Islet precursor cell (in vitro differentiated cells): Measurements from ENCODE around the gene CREB5.

Source experiments
- DNase-seq: peaks from one replicate; pipeline ENCODE4 v3.0.0-alpha.2; 2018

CREB5 gene

DNA sequence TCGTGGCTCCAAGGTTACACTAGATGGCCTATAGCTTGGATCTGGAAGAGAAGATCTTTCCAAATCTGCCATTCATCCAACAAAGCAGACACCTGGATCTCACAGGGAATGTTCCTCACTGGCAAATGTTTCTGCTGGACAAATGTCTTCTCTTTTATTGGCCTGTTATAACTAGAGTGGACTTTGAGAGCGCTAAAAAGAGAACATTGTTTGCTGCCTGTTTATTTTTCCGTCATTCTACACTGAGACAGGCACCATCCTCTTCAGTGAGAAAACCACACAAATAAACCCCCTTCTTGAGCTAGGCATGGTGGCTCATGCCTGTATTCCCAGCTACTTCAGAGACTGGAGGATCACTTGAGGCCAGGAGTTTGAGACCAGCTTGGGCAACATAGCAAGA, 206.9 kb downstream of the CREB5 start:
- DNase-seq = no peak

DNA sequence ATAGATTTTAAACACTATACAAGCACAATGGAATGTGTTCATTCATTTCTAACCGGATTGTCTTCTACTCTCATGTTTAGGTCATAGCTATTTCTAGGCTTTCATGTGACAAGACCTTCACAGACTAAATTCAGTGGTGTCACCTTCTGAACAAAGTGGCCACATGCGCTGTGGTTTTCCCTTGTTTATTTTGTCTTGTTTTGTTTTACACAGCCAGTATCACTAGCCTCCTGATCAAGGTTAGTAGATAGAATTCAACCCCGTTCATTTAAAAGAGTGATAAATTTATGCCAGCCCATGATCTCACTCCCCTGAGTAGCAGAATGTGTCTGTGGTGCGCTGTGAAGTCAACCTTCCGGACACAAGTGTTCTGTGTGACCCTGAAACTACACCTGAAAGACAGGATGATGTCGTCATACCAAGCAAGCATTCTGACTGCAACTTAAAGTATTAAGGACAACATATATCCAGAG, 209.1 kb downstream of the CREB5 start:
- DNase-seq = no peak

DNA sequence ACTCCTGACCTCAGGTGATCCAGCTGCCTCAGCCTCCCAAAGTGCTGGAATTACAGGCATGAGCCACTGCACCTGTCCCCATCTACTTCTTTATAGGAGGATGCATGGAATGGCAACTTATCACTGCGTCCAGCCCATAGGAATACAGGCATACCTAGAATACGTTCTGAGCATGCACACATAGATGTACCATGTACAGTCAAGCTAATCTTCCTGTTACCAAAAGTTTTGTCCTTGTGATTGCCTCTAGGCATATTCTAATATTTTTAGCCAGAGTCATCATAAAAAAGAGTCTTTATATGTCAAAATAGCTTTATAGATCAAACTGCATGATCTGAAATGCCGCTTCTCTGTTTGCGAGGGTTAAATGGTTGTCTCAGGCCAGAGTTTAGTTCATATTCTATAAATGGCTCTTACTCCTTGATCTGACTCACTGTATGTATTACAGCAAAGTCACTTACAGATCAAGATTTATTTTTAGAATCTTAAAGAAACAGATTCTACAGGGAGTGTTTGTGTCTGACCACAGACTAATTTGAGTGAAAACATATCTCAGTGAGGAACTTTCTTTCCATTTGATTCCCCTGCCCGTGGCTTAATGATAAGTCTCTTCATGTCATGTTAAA, 210.9 kb downstream of the CREB5 start:
- no peak for DNase-seq

DNA sequence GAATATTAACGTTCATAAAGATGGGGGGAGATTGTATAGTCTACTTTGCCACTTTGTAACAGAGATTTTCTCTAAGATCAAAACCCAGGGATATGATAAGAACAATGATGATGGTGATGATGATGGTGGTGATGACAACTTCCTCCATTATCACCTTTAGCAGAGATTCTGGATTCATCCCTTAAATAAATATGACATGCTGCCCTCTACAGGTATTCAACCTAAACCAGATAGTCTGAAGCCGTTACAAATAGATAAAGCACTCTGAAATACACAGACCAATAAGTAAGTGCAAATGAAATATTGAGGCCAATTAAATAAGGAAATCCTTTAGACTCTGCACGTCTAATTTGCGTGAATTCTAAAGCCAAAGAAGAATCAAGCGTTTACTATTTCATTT, 211.5 kb downstream of the CREB5 start:
- DNase-seq = no peak

DNA sequence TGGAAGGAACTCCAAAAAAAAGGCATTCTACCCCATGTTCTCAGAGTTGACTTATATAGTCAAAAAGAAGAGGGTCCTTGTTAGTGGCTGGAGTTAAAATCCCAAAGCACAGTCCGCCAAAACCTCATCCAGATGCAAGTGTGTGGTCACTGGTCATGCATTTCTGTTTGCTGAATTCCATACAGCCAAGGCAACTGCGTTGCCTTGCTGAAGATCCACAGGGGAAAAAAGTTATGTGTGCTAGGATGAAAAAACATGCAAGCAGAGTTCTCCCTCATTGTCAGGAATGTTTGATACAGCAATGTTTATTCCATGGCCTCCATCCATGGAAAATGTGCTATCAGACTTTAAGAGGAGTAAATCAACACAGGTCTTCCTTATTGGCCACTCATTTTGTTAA, 213.1 kb downstream of the CREB5 start:
- no peak for DNase-seq

DNA sequence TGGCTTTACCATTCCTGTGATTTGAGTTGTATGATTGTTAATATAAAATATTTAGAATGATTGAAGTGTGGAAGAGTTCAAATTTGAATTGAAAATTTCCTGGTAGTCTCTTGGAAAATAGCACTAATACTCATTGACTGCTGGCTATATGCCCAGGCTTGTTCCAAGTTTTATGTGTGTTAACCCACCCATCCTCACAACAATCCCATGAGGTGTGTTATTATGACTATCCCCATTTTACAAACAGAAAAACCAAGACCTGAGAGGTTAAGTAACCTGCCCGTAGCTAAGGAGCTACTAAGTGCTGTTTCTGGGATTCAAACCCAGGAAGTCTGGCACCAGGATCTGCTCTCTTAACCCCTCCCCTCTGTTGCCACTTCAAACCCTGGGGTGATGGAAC, 213.9 kb downstream of the CREB5 start:
- no peak for DNase-seq

DNA sequence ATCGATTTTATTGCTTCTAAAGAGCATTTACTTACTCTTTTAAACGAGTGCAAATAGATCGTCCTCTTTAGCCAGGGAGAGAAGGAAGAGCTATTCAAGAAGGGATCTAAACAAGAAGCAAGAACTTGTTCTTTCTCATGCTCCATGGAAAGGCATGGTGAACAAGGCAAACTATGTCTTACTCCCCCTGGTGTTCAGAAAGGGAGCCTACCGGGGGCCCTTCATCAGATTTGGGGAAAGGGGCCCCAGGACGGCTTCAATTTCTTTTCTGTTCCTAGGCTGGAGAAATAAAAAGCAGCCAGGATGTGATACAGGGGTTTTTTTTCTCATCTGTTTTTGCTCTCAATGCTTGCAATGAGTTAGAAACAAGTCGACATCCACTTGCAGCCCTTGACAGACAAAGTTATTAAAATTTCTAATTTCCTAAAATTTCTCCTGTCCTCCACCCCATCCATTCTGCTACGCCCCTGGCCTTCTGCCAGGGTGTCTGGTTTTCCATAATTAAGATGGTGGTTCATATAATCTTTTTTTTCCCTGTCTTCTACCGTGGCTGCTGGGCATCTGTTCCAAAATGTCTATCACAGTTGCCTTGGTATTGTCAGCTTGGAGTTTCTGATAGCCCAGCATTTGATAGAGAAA, 214.4 kb downstream of the CREB5 start:
- DNase-seq = peak; percentile 60

DNA sequence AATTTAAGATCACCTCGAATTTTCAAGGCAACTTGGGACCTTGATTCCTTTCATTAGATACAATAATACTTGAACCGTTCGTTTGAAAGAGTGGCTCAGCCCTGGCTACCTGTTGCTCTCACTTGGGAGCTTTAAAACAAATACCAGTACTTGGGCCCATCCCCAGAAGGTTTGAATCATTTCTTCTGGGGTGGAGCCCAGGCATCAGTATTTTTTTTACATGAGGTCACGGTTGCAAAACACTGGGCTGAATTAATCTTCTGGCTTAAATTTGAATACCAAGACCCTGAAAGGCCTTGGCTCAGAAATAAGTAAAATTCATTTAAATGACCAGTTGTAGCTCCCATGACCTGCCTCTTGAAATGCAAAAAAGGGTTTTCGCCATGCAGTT, 214.9 kb downstream of the CREB5 start:
- no peak for DNase-seq

DNA sequence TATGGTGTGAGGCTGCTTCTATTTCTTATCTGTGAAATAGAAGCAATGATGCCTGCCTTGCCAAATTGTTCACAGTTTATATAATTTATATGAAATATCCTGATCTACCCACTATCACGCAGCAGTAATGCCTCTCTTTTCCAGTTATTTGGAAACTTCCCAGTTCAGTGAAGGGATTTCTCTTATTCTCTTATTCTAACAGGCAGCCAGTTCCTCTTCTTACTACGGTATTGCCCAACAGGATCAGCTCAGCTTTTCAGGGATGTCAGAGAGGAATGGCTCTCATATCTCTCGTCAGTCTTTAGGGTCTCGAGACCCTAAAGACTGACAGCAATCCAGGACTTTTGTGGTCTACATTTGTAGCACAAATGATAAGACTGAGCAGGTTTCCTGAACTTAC, 215.6 kb downstream of the CREB5 start:
- DNase-seq = no peak

DNA sequence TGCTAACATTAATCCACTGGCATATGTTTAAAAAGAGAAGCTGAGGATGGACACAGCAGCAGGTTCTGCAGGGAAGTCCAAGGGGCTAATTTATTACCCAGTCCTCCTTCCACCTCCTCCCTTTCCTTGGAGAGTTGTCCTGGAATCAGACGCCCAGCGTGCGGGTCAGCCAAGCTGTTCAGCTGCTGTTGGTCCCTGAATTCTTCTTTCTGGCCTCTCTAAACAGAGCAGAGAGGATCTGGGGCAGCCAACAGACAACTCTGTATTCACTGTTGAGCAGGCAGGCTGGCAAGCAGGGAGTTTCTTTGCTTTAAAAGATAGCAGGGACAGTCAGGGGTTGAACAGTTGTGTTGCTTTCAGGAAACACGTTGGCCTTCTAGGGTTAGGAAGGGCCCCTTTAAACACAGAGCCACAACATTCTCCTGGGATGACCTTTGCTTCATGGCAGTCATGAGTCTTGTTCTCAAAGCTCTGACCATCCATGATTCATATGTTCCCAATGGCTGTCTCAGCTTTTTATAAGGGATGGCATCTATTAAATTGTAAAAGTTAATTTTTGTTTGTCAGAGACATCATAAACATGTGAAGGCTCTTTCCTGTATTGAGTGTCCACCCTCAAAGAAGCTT, 217.0 kb downstream of the CREB5 start:
- DNase-seq = no peak

DNA sequence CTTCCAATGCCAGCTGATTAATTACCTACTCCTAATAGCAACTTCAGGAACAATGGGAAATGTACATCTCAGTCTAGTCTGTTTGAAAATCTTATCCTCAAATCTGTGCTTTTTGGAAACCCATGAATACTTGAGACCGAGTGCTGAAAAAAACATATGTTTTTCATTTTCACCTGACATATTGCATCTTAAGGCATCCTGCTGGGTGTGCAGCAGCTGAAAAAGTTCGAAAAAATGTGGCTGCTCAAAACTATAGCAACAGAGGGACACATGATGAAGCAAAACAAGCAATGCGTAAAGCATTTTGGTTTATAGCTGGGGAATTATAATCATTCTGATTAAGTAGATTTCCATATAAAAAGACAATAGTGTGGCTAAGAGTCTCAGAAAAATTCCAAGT, 218.0 kb downstream of the CREB5 start:
- no peak for DNase-seq

DNA sequence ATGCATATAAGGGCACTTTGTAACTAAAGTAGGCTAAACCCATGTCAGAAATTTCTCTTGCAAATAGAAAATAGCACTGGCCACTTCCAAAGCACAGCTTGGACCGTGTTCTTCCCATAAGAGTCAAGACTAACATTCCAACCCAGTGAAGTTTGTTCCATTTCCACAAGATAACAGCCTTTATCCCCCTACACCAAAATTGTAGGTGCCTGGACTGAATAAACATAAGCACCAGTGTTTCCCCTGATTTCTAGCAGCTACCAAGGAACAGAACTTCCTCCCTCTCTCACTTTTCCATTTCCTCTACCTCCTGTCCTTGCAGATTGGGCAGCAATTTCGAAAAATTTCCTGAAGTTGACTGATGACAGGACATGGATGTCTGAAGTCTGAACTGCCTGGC, 219.7 kb downstream of the CREB5 start:
- DNase-seq = no peak

DNA sequence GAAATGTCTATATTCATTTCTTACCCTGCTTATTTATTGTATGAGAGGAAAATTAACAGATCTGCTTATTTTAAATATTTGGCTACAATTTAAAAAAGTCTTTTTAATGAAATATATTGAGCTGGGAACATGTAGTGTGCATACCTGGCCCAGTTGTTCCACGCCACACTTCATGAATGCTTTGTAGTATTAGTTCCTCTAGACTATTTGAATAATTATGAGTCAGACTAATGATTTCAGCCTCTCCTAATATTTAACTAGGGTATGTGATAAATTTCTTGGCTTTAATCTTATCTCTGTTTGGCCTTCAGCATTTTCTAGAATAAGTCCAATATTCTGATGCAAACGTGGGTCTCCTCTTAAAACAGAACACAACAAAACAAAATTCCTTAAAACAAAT, 226.6 kb downstream of the CREB5 start:
- DNase-seq = no peak

DNA sequence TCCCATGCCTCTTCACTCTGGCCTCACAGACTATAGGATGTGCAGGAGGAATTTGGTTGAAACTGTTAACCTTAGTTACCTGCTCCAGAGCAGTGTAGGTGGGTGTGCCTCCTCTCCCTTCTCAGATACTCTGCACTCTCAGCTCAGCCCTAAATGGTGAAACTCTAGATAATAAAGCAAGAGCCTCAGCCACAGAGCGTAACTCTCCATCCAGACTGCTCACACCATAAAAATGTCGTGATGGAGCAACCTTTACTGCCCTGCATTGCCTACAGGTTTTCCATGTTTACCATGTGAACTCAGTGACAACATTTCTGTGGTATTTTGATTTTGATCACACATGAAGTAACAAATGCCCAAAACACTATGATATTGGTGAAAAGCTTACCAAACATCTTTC, 227.7 kb downstream of the CREB5 start:
- no peak for DNase-seq

DNA sequence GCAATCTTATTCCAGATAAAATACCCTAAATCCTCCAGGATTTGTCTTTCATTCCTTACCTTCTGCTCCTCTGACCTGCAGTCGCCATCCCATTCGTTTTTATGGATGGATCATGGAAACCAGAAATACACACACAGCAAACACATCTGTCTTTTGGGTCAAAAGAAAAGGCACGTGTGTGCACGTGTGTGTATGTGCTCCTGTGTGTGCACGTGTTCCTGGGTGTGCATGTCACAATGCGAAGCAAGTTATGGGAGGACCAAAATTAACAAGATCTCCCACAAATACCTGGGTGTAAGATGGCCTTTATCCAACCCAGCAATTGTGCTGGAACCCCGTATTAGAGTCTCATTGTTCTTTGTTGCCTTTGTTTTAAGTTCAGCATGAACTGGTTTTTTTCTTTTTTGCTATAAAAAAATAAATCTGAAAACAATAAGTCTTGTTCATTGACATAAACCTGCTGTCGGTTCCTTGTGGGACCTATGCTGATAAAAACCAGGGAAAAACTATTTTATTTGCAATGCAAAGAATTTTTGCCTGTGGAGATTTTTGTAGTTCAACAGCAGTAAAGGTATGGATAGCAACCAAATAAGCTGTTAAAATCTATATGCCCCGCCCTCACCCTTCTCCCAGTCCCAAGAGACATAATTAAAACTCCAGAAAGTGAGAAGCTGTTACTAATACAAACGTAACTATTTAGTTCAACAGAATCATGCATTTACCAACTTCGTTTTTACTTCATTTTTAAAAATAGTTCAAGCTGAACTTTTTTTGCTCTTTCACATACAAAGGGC, 229.6 kb downstream of the CREB5 start:
- DNase-seq = no peak

DNA sequence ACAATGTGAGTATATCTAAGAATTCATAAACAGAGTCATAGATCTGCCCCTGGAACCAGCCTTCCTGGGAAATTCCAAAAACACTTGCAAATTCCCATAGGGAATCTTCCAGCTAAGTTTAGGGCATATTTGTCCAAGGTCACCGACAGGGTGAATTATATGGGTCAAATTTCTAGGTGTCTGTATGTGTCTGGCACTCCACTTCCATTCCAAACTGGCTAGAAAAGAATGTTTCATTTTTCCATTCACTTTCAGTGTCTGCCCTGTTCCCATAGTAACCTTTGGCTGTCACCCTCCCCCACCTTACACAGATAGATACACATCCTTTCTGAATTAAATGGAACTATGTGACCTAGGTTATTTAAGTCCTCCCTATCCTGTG, 230.9 kb downstream of the CREB5 start:
- no peak for DNase-seq

DNA sequence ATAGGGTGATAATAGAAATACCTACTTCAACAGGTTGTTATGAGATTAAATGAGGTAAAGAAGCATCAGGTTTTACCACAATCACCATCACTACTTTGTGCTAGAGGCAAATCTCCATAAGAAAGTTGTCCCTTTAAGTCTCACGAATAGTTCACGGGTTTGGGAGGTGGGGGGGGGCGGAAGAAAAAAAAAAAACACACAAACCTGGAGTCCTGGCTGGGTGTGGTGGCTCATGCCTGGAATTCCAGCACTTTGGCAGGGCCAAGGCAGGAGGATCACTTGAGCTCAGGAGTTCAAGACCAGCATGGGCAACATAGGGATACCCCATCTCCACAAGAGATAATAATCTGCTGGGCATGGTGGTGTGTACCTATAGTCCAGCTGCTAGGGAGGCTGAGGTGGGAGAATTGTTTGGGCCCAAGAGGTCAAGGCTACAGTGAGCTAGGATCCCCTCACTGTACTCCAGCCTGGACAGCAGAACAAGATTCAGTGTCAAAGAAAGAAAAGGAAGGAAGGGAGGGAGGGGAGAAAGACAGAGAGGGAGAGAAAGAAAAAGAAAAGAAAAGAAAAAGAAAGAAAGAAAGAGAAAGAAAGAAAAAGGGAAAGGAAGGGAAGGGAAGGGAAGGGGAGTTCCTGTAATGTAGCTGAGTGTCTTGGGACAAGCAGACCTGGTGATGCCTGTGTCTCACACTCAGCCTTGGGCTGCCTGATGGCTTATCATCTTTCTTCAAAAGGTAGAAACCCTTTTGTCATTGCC, 231.4 kb downstream of the CREB5 start:
- DNase-seq = no peak

DNA sequence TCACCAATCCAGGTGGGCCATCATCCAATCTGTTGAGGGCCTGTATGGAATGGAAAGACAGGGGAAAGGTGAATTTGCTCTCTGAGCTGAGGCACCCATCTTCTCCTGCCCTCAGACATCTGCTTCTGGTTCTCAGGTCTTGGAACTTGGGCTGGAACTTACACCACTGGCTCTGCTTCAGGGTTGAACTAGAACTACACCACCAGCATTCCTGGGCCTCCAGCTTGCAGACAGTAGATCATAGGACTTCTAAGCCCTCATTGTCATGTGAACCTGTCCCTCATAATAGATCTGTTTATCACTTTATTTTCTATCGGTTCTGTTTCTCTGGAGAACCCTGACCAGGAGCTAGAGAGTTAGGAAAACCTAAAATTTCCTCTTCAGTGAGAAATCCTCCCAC, 233.5 kb downstream of the CREB5 start:
- no peak for DNase-seq

DNA sequence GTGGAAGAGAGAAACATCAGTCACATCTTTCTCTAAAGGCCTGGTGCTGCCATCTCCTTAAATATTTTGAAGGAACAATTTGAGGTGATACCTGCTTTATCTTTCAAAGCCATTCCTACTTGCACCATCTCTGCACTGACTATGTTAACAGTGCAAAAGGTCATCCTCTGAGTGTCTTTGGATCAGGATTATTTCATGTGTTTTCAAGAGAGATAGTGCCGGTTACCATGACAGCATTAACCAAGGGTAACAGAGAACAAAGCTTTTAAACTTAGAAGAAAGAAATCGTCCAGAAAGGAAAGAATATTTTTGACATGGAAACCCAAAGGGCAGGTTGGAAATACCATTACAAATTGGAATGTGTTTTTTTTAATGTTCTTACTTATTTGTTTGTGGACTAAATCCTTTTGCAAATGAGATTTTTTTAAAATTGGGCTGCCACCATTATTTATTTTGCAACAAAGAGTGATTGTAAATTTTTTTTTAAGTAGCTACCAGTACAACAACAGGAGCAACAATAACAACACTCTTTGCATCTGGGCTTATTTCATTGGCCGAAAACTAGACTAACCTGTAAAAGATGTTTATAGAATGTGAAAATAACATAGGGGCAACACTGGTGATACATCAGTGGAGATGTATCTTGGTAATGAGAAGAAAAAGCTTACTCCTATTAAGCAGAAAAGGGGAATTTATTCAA, 234.2 kb downstream of the CREB5 start:
- DNase-seq = no peak

DNA sequence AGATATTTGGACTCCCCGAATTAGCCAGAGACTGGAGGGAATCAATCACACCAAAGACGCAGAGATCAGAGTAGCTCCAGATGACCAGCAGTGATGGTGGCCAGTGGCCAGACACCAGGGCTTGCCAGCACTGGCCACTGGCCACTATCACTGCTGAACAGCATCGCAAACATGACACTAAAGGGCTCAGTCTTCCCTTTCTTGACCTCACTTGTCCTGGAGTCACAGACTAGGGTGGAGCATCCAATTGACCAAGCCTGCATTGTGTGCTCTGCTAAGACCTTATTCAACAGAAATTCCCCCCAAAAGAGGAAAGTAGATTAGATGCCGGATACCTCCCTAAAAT, 234.7 kb downstream of the CREB5 start:
- DNase-seq = no peak

DNA sequence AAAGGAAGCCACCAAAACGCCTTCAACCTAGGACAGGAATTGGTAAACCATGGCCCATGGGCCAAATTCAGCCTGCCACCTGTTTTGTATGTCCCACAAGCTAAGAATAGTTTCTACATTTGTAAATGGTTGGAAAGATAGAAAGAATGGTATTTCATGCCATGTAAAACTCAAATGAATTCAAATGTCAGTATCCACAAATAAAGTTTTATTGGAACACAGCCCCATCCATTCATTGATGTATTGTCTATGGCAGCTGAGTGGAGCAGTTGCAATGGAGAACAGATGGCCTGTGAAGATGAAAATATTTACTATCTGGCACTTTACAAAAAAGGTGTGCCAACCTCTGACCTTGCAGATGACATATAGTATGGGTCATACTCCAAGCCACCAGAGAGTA, 236.9 kb downstream of the CREB5 start:
- no peak for DNase-seq

DNA sequence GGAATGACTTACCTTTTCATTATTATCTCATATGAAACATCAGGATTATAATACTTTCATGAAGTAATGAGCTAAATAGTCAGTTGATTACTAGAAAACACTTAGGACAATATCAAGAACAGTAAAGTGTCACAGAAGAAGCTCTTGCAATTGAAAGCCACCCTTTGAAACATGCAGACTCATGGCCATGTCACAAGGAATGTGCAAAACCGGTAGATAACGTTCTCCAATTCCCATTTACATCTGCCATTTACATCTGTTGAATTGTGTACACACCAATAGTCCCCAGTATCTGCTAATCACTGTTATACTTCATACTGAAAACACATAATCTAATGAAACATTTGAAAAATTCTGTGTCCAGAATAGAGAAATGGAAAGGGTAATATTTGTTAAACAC, 237.5 kb downstream of the CREB5 start:
- DNase-seq = no peak

DNA sequence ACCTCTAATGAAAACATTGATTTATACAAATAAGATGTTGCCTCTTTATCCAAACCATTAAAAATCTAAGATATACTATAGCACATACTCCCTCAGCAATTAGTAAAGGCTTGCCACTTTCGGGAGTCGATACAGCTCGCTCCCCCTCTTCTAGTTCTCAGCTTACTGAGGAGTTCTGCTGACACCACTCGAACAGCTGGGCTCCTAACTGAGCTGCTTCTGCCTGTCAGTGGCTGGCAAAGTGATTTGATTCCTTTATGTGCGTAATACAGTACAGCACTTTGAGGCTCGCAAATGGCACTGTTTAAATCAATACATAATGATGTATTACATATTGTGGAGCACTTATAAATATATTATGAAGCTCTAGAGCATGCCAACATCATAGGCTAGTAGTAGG, 241.8 kb downstream of the CREB5 start:
- DNase-seq = no peak
